Naive thymus-derived CD4-positive, alpha-beta T cell (primary cell): ENCODE data around the gene FHL1. TPM values are rescaled to one million over a fixed set of nuclear protein-coding genes. Genes with fewer than 3 reads are reported as not detected.

Source experiments
- ATAC-seq: fragments of 150-1000 bp; cut with Tn5 transposase; 2 replicates; pipeline ENCODE4 v1.10.0; 2021; ENCODE audit warnings: mild to moderate bottlenecking, moderate library complexity
- CTCF ChIA-PET: fragments of 350-600 bp; sonication (Branson Sonifier 250); formaldehyde crosslinking; loops from one replicate; lab custom pipeline; 2021; ENCODE audit warnings: antibody characterized with exemption; lab: Charles Lee
- POLR2A ChIA-PET: fragments of 350-600 bp; sonication (Branson Sonifier 250); formaldehyde crosslinking; loops from one replicate; lab custom pipeline; 2021; ENCODE audit warnings: antibody characterized with exemption, inconsistent platforms; lab: Charles Lee
- DNase-seq, 9 donors: peaks; one replicate each; pipeline versions ENCODE4 v3.0.0 to v3.0.0-alpha.2; 2020 to 2022; ENCODE audit warnings: mixed read lengths in 1 of 9
- H3K27ac ChIP-seq: one replicate; pipeline ENCODE4 v1.7.0; 2013; ENCODE audit warnings: mild to moderate bottlenecking, low read depth, low read length, moderate library complexity
- H3K27me3 ChIP-seq, 2 donors: one replicate each; pipeline ENCODE4 v1.7.0; 2013; ENCODE audit warnings: low read length in 2 of 2, mild to moderate bottlenecking in 2 of 2, moderate library complexity in 2 of 2; ENCODE audit not compliant: control insufficient read depth in 2 of 2, insufficient read depth in 2 of 2
- H3K36me3 ChIP-seq, 3 experiments: 1 replicate in 2 of 3; 2 replicates in 1 of 3; pipeline ENCODE4 v1.7.0; 2013; ENCODE audit warnings: low read length in 3 of 3, mild to moderate bottlenecking in 3 of 3, moderate library complexity in 1 of 3; ENCODE audit not compliant: insufficient read depth in 3 of 3, control insufficient read depth in 2 of 3
- H3K4me1 ChIP-seq, 2 donors: one replicate each; pipeline ENCODE4 v1.7.0; 2013; ENCODE audit warnings: low read length in 2 of 2, mild to moderate bottlenecking in 2 of 2, moderate library complexity in 1 of 2; ENCODE audit not compliant: control insufficient read depth in 2 of 2, insufficient read depth in 2 of 2
- H3K4me3 ChIP-seq: 2 replicates; pipeline ENCODE4 v1.7.0; 2013; ENCODE audit warnings: mild to moderate bottlenecking, low read length
- H3K9me3 ChIP-seq, 3 experiments: 1 replicate in 2 of 3; 2 replicates in 1 of 3; pipeline ENCODE4 v1.7.0; 2013; ENCODE audit warnings: low read length in 3 of 3; ENCODE audit not compliant: control insufficient read depth in 2 of 3
- H3K27ac Mint-ChIP-seq, 9 donors: one replicate each; pipeline ENCODE4 v1.8.0; 2020 to 2022; ENCODE audit warnings: mixed read lengths in 9 of 9, mild to moderate bottlenecking in 8 of 9, moderate library complexity in 5 of 9, inconsistent platforms in 2 of 9
- H3K27me3 Mint-ChIP-seq, 5 donors: one replicate each; pipeline ENCODE4 v1.8.0; 2021 to 2022; ENCODE audit warnings: mixed read lengths in 5 of 5, mild to moderate bottlenecking in 1 of 5
- H3K36me3 Mint-ChIP-seq, 5 donors: one replicate each; pipeline ENCODE4 v1.8.0; 2020 to 2022; ENCODE audit warnings: mixed read lengths in 5 of 5, mild to moderate bottlenecking in 3 of 5, inconsistent platforms in 1 of 5
- H3K4me1 Mint-ChIP-seq, 7 donors: one replicate each; pipeline ENCODE4 v1.8.0; 2020 to 2022; ENCODE audit warnings: mixed read lengths in 7 of 7, mild to moderate bottlenecking in 3 of 7, inconsistent platforms in 1 of 7
- H3K4me3 Mint-ChIP-seq, 10 donors: one replicate each; pipeline ENCODE4 v1.8.0; 2020 to 2022; ENCODE audit warnings: mild to moderate bottlenecking in 10 of 10, mixed read lengths in 10 of 10, moderate library complexity in 6 of 10, inconsistent platforms in 2 of 10
- H3K9me3 Mint-ChIP-seq, 11 donors: one replicate each; pipeline ENCODE4 v1.8.0; 2020 to 2022; ENCODE audit warnings: mixed read lengths in 11 of 11, mild to moderate bottlenecking in 4 of 11, inconsistent platforms in 1 of 11, moderate library complexity in 1 of 11
- intact Hi-C, 2 donors: fragments of 100-400 bp; cut with micrococcal nuclease; formaldehyde crosslinking; loops; one replicate each; pipeline ENCODE4 v1.15.1; 2023
- polyA plus RNA-seq, 2 donors: library from polyadenylated mRNA; unstranded; fragments of 300-500 nt; fragmentation: Illumina TruSeq; gene quantifications; one replicate each; pipeline ENCODE4 v1.2.3, GENCODE V29; 2021
- total RNA-seq, 6 experiments: library from RNA in 5 of 6; stranded (reverse) in 5 of 6; gene quantifications; 1 replicate in 5 of 6; 2 replicates in 1 of 6; pipeline ENCODE4 v1.2.3 and lab custom pipeline; 2021 to 2026

The FHL1 gene
- total and polyA plus RNA-seq, 7 experiments from 2014 or later = 14.9 to 40.0 (median 25.3) TPM

DNA sequence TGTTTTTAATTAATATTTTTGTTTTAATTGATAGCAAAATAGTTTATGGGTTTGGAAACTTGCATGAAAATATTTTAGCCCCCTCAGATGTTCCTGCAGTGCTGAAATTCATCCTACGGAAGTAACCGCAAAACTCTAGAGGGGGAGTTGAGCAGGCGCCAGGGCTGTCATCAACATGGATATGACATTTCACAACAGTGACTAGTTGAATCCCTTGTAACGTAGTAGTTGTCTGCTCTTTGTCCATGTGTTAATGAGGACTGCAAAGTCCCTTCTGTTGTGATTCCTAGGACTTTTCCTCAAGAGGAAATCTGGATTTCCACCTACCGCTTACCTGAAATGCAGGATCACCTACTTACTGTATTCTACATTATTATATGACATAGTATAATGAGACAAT, 63.5 kb downstream of the FHL1 start:
- no peaks in the 10 kb centered on the region for H3K9me3 ChIP-seq
- Mint-ChIP-seq H3K9me3 (no peaks in the 10 kb centered on the region), H3K4me1 (peaks cover 0 to 6% (median 0%) of the 10 kb centered on the region in 7 donors), H3K27me3 (no peaks in the 10 kb centered on the region), H3K27ac (no peak overlapping the region), H3K4me3 (no peak overlapping the region), H3K36me3 (peaks cover 0 to 11% (median 3%) of the 10 kb centered on the region in 5 donors)
- H3K4me3 ChIP-seq = no peak overlapping the region
- no peak for ATAC-seq
- H3K36me3 ChIP-seq = peaks cover 0 to 12% (median 0%) of the 10 kb centered on the region in 3 experiments
- H3K27ac ChIP-seq = no peak overlapping the region
- intact Hi-C loops = no loop called here
- ChIA-PET POLR2A (no interaction called here), CTCF (no interaction called here)
- H3K27me3 ChIP-seq = no peaks in the 10 kb centered on the region
- H3K4me1 ChIP-seq = no peaks in the 10 kb centered on the region
- no peak for DNase-seq

DNA sequence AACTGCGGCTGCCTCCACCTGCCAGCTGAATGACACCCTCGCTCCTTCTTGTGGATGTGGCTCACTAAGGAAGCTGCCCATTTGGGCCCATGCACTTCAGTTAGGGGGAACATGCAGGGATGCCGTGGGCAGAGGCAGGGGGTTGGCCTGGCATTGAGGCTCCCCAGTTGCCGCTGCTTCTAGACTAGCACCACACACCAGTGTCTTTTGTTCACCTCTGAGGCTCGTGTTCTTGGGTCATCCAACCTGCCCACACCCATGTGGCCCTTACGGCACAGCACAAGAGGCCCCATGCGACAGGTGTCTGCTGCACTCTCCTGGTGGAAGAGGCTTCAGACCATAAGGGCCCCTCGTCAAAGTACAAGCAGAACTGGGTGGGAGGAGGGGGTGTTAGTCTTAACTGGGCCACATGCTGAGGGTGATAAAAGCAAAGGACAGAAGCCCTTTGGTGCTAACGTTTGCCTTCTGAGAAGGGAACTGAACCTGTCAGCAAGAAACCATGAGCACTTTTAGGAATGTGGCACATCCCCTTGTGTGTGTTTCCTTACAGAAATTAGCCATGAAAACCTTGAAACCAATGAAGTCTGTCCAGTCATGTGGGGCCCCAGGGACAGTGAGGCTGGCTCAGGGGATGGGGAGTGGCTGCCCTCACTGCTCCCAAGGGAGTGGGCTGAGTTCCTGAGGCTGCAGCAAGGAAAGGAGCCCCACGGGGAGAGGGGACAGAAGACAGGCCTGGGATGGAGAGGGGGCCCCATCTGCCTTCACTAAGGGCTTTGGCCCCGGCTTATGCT, 64.6 kb downstream of the FHL1 start:
- H3K4me1 ChIP-seq = no peaks in the 10 kb centered on the region
- ChIA-PET CTCF (interaction anchor here (1.4 kb wide), 1 partner anchor 169 kb away, joined by 3 read pairs; no protein-coding TSS in a partner anchor), POLR2A (no interaction called here)
- Mint-ChIP-seq H3K36me3 (peaks cover 0 to 11% (median 3%) of the 10 kb centered on the region in 5 donors), H3K4me3 (no peak overlapping the region), H3K27ac (no peak overlapping the region), H3K27me3 (no peaks in the 10 kb centered on the region), H3K9me3 (no peaks in the 10 kb centered on the region), H3K4me1 (peaks cover 0 to 5% (median 0%) of the 10 kb centered on the region in 7 donors)
- DNase-seq = no peak
- H3K9me3 ChIP-seq = no peaks in the 10 kb centered on the region
- no peak for ATAC-seq
- H3K27me3 ChIP-seq = no peaks in the 10 kb centered on the region
- H3K36me3 ChIP-seq = peaks cover 0 to 9% (median 0%) of the 10 kb centered on the region in 3 experiments
- no peak overlapping the region for H3K27ac ChIP-seq
- no peak overlapping the region for H3K4me3 ChIP-seq
- intact Hi-C loops = no loop called here

DNA sequence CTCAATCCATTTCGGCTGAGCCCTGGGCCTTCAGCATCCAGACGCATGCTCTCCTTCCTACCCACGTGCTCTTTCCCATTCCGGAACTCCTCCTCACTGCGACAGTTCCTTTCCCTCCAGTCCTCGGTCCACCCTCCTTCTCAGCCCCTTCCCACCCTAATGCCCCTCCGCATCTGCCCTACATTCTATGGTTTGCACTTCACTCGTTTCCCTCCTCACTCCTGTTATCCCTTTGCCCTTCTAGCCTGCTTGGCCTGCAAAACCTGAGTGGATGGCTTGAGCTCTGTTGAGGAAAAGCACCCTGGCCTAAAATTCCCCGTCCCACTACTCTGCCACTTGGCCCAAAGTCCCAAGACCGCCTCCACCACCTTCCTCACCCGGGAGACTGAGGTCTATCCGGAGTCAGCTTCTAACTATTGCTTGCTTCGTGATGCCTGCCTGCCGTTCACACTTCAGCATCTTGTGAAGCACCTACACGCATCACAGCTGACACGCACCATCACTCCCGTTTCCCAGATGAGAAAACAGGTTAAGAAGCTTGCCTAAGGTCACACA, 65.3 kb downstream of the FHL1 start:
- DNase-seq = no peak
- no peak for ATAC-seq
- Histone ChIP-seq H3K4me1 (no peaks in the 10 kb centered on the region), H3K36me3 (peaks cover 0 to 5% (median 0%) of the 10 kb centered on the region in 3 experiments), H3K4me3 (no peak overlapping the region), H3K27ac (no peak overlapping the region), H3K9me3 (no peaks in the 10 kb centered on the region), H3K27me3 (no peaks in the 10 kb centered on the region)
- intact Hi-C loops = no loop called here
- Mint-ChIP-seq H3K27ac (peak overlapping the region in 2 of 9 donors; percentile 4 to 87), H3K4me3 (no peak overlapping the region), H3K36me3 (peaks cover 0 to 5% (median 3%) of the 10 kb centered on the region in 5 donors), H3K4me1 (peaks cover 0 to 5% (median 0%) of the 10 kb centered on the region in 7 donors), H3K27me3 (no peaks in the 10 kb centered on the region), H3K9me3 (no peaks in the 10 kb centered on the region)
- ChIA-PET POLR2A (no interaction called here), CTCF (interaction anchor here (1.4 kb wide), 1 partner anchor 170 kb away, joined by 3 read pairs; no protein-coding TSS in a partner anchor)

DNA sequence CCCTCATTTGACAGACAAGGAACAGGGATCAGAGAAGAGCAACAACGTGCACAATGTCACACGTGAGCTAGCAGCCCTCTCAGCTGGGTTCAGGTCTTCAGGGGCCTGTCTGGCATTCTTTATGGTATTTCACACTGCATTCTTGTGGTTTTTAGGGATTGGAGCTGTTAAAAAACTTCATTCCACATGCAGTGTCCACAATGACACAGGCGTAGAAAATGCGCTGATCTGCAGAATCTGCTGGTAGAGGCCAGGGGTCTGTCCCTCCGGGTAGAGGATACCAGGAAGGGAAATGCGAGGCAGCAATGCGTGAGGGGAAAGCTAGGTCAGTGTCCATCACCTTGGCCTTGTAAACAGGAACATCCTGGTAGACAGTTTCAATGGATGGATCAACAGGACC, 67.2 kb downstream of the FHL1 start:
- no peak overlapping the region for H3K27ac Mint-ChIP-seq

DNA sequence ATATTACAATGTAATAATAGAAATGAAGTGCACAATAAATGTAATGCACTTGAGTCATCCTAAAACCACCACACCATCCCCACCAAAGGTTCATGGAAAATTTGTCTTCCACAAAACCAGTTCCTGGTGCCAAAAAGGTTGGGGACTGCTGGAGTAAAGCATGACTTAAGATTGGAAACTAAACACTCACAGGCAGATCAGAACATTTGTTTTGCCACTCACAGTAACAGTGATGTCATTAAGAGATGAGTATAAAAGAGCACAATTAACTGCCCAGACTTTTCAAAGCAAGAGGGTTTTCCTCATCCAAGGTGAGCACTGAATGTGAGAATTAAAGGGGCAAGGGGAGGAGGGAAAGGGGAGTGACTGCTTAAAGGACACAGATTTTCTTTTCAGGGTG, 68.2 kb downstream of the FHL1 start:
- no peak for DNase-seq
- H3K36me3 Mint-ChIP-seq = peaks cover 0 to 10% (median 0%) of the 10 kb centered on the region in 5 donors
- no peaks in the 10 kb centered on the region for H3K27me3 ChIP-seq
- peaks cover 0 to 10% (median 0%) of the 10 kb centered on the region in 7 donors for H3K4me1 Mint-ChIP-seq
- ChIA-PET CTCF (no interaction called here), POLR2A (no interaction called here)
- no peaks in the 10 kb centered on the region for H3K4me1 ChIP-seq
- intact Hi-C loops = no loop called here
- H3K9me3 ChIP-seq = no peaks in the 10 kb centered on the region
- ATAC-seq = no peak
- H3K27me3 Mint-ChIP-seq = no peaks in the 10 kb centered on the region
- no peak overlapping the region for H3K4me3 ChIP-seq
- H3K36me3 ChIP-seq = peaks cover 0 to 4% (median 0%) of the 10 kb centered on the region in 3 experiments
- no peaks in the 10 kb centered on the region for H3K9me3 Mint-ChIP-seq
- no peak overlapping the region for H3K27ac ChIP-seq
- H3K27ac Mint-ChIP-seq = peak overlapping the region in 1 of 9 donors; percentile 21
- H3K4me3 Mint-ChIP-seq = no peak overlapping the region

More for the DNA sequence above, 67.2 kb downstream of the FHL1 start:
- Histone ChIP-seq H3K27ac (no peak overlapping the region), H3K4me3 (no peak overlapping the region), H3K36me3 (no peaks in the 10 kb centered on the region), H3K4me1 (no peaks in the 10 kb centered on the region), H3K9me3 (no peaks in the 10 kb centered on the region), H3K27me3 (no peaks in the 10 kb centered on the region)
- Mint-ChIP-seq H3K36me3 (peaks cover 0 to 8% (median 4%) of the 10 kb centered on the region in 5 donors), H3K9me3 (no peaks in the 10 kb centered on the region), H3K4me3 (no peak overlapping the region), H3K27me3 (no peaks in the 10 kb centered on the region), H3K4me1 (peaks cover 0 to 7% (median 0%) of the 10 kb centered on the region in 7 donors)
- intact Hi-C loops = no loop called here
- DNase-seq (no peak), ATAC-seq (no peak)
- POLR2A ChIA-PET = no interaction called here
- CTCF ChIA-PET = no interaction called here

DNA sequence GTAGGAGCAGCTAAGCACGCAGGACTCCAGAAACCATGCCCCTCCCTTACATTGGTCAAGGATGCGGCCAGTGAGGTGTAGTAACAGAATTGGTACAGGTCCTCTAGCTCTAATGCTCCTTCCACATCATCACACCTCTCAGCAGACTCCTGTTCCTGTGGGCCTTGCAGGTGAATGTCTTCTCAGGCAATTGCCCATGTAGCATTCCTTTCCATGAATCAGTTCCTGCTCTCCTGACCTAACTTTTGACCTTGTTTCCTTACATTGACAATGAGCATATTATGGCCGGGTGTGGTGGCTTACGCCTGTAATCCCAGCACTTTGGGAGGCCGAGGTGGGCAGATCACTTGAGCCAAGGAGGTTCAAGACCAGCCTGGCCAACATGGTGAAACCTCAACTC, 72.6 kb downstream of the FHL1 start:
- Mint-ChIP-seq H3K36me3 (peaks cover 3 to 16% (median 5%) of the 10 kb centered on the region in 5 donors), H3K4me3 (no peak overlapping the region), H3K9me3 (no peaks in the 10 kb centered on the region), H3K27me3 (no peaks in the 10 kb centered on the region), H3K27ac (peak overlapping the region in 1 of 9 donors; percentile 43), H3K4me1 (peaks cover 0 to 19% (median 0%) of the 10 kb centered on the region in 7 donors)
- ATAC-seq (no peak), DNase-seq (no peak)
- Histone ChIP-seq H3K9me3 (no peaks in the 10 kb centered on the region), H3K27ac (no peak overlapping the region), H3K4me1 (no peaks in the 10 kb centered on the region), H3K36me3 (peaks cover 0 to 22% (median 0%) of the 10 kb centered on the region in 3 experiments), H3K27me3 (no peaks in the 10 kb centered on the region), H3K4me3 (no peak overlapping the region)
- intact Hi-C loops = no loop called here
- POLR2A ChIA-PET = no interaction called here
- CTCF ChIA-PET = no interaction called here
